ENCODE results near the gene FBXL20.

Gene FBXL20

DNA sequence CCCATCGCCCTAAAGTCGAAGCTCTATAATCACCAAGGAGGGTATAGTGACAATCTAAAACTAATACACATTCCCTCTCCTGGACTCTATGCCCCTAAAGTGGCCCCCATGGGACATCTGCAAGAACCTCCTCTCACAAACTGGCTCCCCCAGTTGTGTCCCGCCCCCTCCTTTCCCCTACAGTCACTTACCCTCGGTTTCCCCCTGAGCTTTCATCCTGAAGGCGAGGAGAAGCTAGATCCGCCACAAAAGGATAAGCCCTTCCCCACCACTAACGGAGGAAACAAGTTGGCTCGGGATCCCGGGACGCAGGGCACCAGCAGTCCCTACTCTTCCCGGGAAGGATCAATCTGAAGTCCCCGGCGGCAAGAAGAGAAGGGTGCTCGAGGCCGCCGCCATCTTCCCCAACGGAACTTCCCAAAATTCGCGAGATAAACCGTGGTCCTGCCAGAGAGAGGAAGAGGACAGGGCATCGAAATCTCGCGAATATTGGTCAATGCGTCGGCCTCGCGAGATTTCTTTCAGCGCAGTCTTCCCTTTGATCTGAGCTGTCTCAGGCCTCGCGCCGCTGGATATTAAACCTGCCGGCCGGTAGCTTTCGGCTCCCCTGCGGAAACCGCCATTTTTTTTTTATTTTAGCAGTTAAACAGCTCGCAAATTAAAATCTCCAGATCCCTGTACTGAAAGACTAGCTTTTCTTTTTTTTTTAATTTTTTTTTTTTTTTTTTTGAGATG lies 49.6 kb upstream of the FBXL20 start, which contains the start of gene MED1 (continued):
- TF ChIP-seq PRDM2 (tag by site-specific recombination; IDR thresholded peaks at IDR 0.05; ENCODE audit: borderline replicate concordance) (no peak), SALL2 (tag by site-specific recombination; IDR thresholded peaks at IDR 0.05; ENCODE audit: borderline replicate concordance) (no peak), ZNF600 (tag by site-specific recombination; IDR thresholded peaks at IDR 0.05) (no peak), ZNF302 (tag by site-specific recombination; IDR thresholded peaks at IDR 0.05; ENCODE audit: low read depth) (no peak), IKZF3 (tag by site-specific recombination; IDR thresholded peaks at IDR 0.05) (no peak), ZSCAN30 (tag by site-specific recombination; IDR thresholded peaks at IDR 0.05) (no peak), ZNF677 (tag by site-specific recombination; IDR thresholded peaks at IDR 0.05) (no peak), YY2 (tag by site-specific recombination; IDR thresholded peaks at IDR 0.05) (peak; percentile 89), ZNF214 (tag by site-specific recombination; IDR thresholded peaks at IDR 0.05; ENCODE audit: borderline replicate concordance) (no peak), ZNF184 (tag by site-specific recombination; IDR thresholded peaks at IDR 0.05) (no peak; the same call in 1 of the 2 replicates), ZBTB17 (tag by site-specific recombination; IDR thresholded peaks at IDR 0.05) (peak; percentile 58), ZNF292 (tag by site-specific recombination; IDR thresholded peaks at IDR 0.05; ENCODE audit: borderline replicate concordance, low read depth) (no peak), PBX3 (CRISPR knock-in tag; IDR thresholded peaks at IDR 0.05) (no peak), ZBTB21 (tag by site-specific recombination; IDR thresholded peaks at IDR 0.05) (no peak), ZNF23 (tag by site-specific recombination; IDR thresholded peaks at IDR 0.05; ENCODE audit: borderline replicate concordance) (no peak)
- TF ChIP-seq, protein P1, sequence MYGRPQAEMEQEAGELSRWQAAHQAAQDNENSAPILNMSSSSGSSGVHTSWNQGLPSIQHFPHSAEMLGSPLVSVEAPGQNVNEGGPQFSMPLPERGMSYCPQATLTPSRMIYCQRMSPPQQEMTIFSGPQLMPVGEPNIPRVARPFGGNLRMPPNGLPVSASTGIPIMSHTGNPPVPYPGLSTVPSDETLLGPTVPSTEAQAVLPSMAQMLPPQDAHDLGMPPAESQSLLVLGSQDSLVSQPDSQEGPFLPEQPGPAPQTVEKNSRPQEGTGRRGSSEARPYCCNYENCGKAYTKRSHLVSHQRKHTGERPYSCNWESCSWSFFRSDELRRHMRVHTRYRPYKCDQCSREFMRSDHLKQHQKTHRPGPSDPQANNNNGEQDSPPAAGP (tag by site-specific recombination; IDR thresholded peaks at IDR 0.05) = no peak
- TF ChIP-seq, protein P2, sequence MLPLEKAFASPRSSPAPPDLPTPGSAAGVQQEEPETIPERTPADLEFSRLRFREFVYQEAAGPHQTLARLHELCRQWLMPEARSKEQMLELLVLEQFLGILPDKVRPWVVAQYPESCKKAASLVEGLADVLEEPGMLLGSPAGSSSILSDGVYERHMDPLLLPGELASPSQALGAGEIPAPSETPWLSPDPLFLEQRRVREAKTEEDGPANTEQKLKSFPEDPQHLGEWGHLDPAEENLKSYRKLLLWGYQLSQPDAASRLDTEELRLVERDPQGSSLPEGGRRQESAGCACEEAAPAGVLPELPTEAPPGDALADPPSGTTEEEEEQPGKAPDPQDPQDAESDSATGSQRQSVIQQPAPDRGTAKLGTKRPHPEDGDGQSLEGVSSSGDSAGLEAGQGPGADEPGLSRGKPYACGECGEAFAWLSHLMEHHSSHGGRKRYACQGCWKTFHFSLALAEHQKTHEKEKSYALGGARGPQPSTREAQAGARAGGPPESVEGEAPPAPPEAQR (tag by site-specific recombination; IDR thresholded peaks at IDR 0.05) = no peak
- TF ChIP-seq, protein P3, sequence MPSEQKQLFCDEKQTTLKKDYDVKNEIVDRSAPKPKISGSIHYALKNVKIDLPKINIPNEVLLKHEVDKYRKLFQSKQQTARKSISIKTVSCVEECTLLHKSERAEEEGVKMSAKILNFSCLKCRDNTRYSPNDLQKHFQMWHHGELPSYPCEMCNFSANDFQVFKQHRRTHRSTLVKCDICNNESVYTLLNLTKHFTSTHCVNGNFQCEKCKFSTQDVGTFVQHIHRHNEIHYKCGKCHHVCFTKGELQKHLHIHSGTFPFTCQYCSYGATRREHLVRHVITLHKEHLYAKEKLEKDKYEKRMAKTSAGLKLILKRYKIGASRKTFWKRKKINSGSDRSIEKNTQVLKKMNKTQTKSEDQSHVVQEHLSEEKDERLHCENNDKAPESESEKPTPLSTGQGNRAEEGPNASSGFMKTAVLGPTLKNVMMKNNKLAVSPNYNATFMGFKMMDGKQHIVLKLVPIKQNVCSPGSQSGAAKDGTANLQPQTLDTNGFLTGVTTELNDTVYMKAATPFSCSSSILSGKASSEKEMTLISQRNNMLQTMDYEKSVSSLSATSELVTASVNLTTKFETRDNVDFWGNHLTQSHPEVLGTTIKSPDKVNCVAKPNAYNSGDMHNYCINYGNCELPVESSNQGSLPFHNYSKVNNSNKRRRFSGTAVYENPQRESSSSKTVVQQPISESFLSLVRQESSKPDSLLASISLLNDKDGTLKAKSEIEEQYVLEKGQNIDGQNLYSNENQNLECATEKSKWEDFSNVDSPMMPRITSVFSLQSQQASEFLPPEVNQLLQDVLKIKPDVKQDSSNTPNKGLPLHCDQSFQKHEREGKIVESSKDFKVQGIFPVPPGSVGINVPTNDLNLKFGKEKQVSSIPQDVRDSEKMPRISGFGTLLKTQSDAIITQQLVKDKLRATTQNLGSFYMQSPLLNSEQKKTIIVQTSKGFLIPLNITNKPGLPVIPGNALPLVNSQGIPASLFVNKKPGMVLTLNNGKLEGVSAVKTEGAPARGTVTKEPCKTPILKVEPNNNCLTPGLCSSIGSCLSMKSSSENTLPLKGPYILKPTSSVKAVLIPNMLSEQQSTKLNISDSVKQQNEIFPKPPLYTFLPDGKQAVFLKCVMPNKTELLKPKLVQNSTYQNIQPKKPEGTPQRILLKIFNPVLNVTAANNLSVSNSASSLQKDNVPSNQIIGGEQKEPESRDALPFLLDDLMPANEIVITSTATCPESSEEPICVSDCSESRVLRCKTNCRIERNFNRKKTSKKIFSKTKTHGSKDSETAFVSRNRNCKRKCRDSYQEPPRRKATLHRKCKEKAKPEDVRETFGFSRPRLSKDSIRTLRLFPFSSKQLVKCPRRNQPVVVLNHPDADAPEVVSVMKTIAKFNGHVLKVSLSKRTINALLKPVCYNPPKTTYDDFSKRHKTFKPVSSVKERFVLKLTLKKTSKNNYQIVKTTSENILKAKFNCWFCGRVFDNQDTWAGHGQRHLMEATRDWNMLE (tag by site-specific recombination; conservative IDR thresholded peaks at IDR 0.05; ENCODE audit: low read depth) = peak; percentile 53
- TF ChIP-seq, protein P4, sequence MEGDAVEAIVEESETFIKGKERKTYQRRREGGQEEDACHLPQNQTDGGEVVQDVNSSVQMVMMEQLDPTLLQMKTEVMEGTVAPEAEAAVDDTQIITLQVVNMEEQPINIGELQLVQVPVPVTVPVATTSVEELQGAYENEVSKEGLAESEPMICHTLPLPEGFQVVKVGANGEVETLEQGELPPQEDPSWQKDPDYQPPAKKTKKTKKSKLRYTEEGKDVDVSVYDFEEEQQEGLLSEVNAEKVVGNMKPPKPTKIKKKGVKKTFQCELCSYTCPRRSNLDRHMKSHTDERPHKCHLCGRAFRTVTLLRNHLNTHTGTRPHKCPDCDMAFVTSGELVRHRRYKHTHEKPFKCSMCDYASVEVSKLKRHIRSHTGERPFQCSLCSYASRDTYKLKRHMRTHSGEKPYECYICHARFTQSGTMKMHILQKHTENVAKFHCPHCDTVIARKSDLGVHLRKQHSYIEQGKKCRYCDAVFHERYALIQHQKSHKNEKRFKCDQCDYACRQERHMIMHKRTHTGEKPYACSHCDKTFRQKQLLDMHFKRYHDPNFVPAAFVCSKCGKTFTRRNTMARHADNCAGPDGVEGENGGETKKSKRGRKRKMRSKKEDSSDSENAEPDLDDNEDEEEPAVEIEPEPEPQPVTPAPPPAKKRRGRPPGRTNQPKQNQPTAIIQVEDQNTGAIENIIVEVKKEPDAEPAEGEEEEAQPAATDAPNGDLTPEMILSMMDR (tag by site-specific recombination; IDR thresholded peaks at IDR 0.05) = no peak
- TF ChIP-seq, protein P5, sequence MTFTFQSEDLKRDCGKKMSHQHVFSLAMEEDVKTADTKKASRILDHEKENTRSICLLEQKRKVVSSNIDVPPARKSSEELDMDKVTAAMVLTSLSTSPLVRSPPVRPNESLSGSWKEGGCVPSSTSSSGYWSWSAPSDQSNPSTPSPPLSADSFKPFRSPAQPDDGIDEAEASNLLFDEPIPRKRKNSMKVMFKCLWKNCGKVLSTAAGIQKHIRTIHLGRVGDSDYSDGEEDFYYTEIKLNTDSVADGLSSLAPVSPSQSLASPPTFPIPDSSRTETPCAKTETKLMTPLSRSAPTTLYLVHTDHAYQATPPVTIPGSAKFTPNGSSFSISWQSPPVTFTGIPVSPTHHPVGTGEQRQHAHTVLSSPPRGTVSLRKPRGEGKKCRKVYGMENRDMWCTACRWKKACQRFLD (tag by site-specific recombination; IDR thresholded peaks at IDR 0.05) = peak; percentile 88

All from HEK293 (cell line).